HG02884 (cell line): ENCODE results near the gene UBE2Q1.
"Not testable (repeated sequence)": the region's sequence is repeated elsewhere in the genome, so short reads cannot be mapped to it uniquely, and the experiment has no call there.

Source experiments
- ATAC-seq: cut with Tn5 transposase; IDR thresholded peaks from one replicate; pipeline ENCODE4 v1.9.1; 2021; ENCODE audit warnings: mild to moderate bottlenecking, moderate library complexity; ENCODE audit not compliant: unreplicated experiment

Gene UBE2Q1

DNA sequence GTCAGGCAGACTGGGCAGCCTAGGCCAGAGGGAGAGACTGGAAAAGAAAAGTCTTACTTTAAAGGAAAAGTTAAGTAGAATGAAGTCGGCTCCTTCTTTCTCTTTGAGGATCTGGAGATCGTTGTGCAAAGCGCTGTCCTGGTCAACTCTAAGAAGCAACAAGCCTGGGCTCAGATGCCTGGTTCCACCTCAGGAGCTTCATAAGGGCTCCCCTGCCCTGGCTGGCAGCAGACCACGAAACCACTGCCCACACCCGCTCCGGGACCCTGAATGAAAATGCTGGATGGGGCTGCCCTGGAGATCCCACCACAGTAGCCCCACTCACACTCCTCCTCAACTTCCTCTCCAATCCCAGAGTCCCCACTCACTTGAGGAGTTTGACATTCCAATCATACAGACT, 6.4 kb downstream of the UBE2Q1 start:
- ATAC-seq, result no peak

DNA sequence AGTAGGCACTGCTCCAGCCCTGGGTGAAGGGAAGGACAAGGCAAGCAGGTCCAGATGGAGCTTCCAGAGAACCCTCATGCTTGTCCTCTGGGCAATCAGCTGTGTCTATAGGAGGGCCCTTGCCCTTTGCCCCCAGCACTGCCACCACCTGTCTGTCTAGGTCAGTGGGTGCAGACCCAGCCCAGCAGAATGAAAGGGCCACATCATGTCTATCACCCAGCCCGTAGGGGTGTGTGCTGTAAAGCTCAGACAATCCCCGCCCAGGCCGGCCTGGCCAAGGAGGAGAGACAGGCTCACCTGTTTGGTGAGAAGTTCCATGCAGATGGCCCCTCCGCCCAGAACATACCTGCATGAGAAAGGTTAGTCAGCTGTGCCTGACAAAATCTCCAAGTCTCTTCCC, 7.0 kb downstream of the UBE2Q1 start:
- ATAC-seq, result no peak

DNA sequence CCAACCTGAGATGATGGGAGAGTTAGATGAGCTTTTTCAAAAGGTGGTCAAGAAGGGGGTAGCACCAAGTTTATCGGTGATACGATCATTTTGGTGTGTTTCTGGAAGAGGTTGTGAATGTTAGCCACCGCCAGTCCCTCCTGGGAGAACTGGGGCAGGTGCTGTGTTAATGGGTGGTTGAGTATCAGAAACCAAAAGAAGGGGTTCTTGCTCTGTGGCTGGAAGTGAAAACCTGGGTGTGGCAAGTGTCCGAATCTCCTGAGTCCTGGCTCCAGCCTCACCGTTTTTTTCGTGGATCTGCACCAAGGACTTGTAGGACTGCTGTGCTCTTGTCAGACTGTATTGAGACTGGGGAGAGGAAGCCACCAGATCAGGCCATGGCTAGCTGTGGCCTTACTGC, 7.8 kb downstream of the UBE2Q1 start:
- ATAC-seq, result no peak

DNA sequence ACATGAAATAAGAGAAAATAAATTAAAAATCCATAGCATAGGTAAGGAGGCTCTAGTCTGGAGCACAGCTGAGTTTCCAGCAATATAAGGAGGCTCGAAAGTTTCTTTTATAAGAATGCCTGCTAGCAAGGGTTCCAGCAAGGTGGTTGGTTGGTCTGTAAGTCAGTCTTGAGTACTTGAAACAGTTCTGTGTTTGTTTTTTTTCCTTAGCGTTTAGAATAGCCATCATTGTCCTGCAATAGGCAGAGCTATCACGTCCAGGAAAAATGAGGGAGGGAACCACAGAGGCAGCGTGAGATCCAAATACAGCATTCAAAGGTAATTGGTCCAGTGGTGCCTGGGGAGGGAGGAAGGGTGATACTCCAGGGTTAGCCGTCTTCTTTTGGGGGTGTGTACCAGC, 8.4 kb downstream of the UBE2Q1 start:
- ATAC-seq, result no peak

DNA sequence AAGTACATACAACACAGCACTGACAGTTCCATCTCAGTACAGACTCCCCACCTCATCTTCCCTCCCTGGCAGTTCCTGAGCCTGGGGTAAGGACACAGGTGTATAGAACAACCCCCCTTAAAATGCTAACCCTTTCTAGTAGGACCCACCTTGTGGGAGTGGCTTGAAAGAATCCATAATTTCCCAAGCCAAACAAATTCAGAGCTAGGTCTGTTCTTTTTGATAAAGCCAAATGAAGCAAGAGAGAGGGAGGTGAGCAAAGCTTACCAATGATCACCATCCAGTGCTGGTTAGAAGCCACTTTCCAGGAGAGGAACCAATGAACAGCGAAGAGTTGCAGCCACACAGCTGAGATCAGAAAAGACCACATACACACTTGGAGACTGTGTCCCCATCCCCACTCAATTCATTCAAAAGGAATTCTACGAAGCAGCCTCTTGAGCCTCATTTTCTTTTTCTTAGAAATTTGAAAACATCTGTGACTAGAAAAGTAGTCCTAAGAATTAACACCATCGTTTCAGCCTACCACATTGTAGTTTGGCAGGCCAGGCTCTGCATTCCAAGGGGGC, 9.2 kb downstream of the UBE2Q1 start:
- ATAC-seq, result no peak

DNA sequence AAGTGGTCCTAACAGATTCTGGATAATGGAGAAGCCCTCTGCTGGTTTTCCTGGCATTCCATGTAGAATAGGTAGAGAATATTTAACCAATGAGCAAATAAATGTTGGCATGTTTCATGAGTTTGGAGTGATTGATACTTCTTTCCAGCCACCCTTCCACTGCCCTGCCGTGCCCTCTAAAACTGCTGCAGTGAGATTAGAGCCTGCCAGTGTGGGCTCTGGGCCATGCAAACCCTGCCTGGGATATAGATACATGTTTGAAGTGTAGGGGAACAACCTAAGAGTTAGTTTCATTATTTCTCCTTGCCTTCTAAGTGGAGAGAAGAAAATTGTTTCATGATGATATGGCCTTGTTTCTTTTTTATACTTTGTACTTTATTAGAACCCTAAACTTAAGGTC, 10.4 kb downstream of the UBE2Q1 start:
- no peak for ATAC-seq

DNA sequence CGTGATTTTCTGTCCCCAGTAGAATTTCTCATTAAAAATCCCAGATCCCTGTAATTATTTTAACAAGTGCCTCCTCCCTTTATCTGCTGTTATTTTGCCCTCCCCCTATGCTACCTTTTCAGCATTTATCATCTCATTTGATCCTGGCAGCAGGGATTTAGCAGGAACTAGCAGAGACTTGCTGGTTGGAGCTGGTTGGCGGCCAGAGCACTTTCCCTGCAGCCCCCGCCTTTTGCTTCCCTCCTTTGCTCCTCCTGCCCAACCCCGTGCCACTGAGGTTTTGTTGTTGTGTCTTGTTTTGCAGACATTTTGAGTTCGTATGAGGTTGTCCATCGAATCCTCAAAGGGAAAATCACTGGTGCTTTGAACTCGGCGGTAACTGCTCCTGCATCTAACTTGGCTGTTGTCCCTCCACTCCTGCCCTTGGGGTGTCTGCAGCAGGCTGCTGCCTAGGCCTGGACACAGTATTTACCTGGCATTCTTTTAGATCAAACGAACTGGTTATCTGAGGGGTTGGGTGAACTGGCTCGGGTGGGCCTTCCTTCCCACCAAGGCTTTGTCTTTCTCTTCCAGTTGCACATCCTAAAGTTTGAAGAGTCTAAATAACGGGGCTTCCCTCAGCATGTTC, 11.2 kb downstream of the UBE2Q1 start:
- no peak for ATAC-seq

DNA sequence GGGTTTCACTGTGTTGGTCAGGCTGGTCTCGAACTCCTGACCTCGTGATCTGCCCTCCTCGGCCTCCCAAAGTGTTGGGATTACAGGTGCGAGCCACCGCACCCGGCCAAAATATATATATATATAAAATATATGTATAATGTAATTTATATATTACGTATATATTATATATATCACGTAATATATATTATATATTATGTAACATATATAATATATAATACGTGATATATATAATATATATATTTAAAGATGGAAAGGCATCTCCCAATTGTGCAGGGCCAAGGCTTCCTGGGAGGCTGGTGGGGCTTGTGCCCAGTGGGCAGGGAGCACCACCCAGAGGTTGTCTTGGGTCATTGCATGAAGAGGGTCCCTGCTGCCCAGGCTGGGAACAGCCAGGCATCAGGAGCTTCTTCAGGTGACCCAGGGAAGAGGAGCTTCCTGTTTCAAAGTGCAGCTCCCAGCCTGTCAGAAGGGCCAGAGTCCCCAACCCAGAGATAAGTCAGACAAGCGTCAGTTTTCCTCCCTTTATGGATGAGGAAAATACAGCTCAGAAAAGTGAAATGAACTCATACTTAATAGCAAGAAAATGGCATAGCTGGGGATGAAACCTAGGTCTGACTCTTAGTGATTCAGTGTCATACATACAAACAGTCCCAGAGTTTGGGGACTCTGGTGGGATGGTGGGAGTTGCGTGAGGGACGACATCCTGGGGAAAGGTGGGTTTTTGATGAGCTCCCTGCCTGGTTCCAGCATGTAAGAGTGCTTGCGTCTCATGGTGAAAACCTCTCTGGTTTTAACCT, 12.0 kb downstream of the UBE2Q1 start:
- ATAC-seq, result no peak

DNA sequence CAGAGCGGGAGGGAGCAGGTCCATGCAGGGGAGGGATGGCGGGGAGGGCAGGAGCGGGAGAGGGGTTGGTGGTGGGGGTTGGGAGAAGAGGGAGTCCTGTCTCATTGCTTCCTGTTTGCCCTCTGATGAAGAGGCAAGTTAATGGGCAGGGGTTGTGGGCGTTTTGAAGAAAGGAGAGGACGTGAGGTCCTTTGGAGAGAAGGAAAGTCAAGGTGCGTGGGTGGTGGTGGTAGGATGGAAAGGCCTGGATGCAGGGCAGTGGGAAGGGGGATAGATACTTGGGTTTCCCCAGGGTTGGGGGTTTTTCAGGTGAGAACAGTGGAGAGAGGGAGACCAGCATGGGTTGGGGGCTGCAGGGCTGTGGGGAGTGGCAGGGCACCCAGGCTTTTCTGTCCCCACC, 17.2 kb downstream of the UBE2Q1 start:
- ATAC-seq, result no peak

DNA sequence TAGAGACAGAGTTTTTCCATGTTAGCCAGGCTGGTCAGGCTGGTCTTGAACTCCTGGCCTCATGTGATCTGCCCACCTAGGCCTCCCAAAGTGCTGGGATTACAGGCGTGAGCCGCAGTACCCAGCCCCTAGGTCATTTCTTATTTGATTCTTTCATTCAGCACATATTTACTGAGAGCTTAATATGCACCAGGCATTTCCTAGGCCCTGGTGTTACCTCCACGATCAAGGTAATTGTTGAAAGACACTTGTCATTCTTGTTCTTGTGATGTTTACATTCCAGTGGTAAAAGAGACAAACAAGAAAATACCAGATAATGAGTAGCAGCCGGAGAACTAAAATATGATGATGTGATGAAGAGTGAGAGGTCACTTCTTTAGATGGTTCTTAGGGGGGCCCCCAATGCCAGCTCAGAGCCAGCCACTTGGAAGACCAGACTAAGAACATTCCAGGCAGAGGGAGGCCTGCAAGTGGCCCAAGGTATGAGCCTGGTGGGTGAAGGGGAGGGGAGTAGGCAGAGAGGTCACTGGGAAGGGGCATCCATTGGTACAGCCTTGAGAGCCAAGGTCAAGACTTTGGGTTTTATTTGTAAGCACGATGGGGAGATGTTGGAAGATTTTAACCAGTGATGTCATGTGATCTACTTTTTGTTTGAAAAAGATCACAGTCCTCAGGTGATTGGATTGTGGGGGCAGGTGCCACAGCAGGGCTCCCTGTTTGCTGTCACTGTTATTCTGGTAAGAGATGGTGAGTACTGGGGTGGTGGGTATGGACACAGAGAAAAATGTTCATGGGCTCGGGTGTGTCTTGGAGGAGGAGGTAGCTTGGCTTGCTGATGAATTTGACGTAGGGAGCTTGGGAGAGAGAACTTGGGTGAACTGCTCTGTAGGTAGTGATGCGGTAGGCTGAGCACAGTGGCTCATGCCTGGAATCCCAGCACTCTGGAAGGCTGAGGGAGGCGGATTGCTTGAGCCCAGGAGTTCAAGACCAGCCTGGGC, 18.7 kb downstream of the UBE2Q1 start:
- no peak for ATAC-seq

DNA sequence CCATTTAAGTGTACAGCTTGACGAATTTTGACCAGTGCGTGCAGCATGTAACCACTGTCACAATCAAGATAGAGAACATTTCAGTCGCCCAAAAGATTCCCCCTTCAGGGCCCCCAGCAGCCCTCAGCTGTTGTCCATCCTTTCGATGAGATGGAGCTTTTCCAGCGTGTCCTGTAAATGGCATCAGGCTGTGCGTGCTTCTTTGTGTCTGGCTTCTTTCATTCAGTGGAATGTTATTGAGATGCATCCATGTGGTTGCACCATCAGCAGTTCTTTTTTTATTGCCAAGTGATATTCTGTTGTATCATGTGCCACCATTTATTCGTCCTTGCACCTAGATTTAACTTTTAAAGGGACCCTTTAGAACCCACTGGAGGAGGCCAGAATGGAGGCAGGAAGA, 21.9 kb downstream of the UBE2Q1 start:
- ATAC-seq, result no peak

DNA sequence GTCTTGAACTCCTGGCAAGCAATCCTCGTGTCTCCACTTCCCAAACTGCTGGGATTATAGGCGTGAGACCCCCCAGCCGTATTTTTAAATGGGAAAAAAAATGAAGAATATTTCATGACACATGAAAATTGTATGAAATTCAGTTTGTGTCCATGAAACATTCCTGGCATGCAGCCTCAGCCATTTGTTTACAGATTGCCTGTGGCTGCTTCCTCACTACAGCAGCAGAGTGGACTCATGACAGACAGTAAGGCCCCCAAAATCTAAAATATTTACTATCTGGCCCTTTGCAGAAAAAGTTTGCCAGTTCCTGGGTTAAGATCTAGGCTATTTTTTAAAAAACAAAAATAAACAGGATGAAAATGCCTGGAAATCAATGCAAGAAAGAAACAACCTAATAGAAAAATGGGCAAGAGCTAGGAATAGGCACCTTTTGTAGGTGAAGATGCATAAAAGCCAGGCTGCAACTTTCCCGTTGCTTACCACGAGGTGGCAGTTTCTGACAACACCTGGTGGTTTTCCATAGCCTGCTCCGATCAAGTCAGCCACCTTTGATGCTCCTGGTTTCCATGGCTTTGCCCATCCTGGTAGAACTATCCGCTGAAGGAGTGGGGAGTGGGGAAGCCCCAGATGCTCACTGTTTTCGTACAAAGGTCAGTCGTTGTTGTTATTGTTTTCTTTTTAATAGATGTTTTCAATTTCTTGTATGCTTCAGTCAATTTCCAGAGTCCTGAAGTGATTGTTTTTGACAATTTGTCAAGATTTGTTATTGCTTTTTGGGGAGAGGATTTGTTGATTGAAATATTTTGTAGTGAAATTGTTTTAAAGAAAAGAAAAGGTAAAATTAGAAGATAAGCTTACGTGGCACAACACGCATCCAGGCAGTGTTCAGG, 24.3 kb downstream of the UBE2Q1 start:
- ATAC-seq, result no peak

DNA sequence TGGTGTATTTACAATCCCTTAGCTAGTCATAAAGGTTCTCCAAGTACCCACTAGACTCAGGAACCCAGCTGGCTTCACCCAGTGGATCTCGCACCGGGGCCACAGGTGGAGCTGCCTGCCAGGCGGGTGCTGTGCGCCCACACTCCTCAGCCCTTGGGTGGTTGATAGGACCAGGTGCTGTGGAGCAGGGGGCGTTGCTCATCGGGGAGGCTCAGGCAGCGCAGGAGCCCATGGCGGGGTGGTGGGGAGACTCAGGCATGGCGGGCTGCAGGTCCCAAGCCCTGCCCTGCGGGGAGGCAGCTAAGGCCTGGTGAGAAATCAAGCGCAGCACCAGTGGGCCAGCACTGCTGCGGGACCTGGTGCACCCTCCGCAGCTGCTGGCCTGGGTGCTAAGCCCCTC, 26.5 kb downstream of the UBE2Q1 start:
- not testable (repeated sequence) for ATAC-seq

DNA sequence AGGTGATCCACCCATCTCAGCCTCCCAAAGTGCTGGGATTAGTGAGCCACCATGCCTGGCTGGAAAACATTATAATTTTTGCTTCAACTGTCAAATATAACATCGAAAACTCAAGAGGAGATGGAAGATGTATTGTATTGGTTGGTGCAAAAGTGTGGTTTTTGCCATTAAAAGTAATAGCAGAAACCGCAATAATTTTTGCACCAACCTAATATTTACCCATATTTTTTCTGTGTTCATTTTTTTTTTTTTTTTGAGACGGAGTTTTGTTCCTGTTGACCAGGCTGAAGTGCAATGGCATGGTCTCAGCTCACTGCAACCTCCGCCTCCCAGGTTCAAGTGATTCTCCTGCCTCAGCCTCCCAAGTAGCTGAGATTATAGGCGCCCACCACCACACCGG, 29.2 kb downstream of the UBE2Q1 start:
- no peak for ATAC-seq

DNA sequence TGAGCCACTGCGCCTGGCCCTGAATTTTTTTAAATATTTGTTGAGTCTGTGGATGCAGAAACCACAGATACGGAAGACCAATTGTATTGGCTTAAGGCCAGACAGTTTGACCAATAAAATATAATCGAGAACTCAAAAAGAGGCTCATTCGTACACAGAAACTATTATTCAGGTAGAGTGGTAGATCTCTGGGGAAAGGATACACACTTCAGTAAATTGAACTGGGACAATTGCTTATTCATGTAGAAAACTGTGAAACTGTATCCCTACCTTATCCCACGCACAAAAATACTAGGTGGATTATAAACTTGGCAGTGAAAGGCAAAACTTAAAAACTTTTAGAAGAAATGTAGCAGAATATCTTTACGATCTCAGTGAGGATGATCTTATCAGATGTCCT, 31.3 kb downstream of the UBE2Q1 start:
- ATAC-seq, result no peak

DNA sequence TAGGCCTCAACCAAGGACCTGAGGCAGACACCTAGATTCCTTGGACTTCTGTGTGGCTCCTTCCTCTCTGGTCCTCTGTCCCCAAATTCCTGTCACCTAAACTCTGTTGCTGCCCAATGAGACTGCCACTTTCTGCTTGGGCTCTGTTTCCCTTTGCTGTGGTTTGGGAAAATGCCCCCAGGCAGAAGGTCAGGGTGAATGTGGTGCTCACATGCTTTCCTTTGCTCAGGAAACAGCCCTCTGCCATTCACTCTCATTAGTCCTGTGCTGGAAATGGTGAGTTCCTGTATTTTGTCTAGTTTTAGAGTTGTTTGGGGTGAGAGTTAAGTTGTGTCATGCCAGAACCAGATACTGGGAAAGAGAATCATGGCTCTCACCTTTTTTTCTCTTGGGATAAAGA, 33.6 kb downstream of the UBE2Q1 start:
- no peak for ATAC-seq

DNA sequence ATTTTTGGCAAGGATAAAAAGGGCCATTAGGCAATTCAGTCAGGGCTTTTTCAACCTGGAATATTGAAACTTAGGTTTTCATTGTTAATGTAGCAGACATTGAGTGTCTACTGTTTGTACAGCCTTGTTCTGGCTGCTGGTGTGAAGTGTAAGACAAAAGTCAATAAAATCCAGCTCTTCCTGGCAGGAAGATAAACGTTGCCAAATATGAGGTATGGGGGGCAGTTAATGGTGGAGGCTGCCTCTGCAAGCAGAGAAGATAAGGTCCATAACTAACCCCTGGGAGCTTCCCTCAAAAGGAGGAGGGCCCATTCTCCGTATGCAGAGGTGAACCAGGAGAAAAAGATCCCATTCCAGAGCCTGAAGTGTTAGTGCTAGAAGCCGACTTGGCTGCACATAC, 36.8 kb downstream of the UBE2Q1 start:
- ATAC-seq, result no peak

DNA sequence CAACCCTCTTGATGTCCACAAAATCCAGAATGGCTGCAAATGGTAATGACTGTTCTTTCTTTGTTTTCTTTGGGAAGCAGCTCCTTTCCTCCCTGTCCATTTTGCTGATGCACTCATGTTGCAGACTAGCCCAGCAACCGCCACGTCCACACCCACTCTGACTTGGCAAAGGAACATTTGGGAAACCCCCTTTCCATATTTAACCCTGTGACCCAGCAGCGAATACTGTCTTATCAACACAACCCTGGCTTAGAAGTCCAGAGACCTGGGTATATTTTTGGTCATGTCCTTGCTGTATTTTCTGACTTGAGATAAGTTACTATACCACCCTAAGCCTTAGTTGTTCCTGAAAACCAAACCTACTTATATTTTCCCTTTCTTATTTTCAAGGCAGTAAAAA, 38.1 kb downstream of the UBE2Q1 start:
- no peak for ATAC-seq

DNA sequence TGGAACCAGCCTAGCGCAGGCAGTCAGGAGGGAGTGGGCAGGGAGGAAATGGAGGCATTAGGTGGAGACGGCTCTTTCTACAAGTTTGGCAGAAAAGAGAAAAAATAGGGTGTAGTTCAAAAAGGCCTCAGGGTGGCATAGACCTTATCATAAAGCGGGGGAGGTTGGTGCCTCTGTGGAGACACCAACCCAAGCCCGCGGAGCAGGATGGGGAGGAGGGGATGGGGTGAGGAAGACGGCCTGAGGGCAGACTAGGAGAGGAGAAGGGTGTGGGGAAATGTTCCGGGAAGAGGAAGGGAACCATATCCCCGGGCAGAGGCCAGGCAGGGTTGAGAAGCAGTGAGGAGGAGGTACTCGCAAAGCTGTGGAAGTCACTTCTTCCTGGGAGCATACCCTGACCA, 38.9 kb downstream of the UBE2Q1 start:
- ATAC-seq, result no peak

DNA sequence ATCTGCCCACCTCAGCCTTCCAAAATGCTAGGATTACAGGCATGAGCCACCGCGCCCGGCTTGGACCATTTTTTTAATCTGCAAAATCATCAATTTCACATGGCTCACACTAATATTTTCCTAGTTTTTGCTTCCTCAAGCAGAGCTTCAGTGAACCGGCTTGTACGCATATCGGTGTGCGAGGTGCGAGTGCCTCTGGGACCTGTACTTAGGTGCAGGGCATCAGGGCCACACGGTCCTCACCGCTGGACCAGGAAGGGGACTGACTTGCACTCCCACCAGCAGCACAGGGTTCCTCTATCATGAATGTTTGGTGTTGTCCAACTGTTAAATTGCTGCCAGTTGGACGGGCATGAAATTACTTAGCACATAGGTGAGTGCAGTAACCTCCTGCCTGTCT, 40.8 kb downstream of the UBE2Q1 start:
- ATAC-seq, result no peak
